ENCODE data around the gene SIPA1L3.
A peak's percentile ranks its signal among the peaks of the same experiment; 100 is the strongest.

Gene SIPA1L3

GRCh38 chr19:38202504-38202903, 295.5 kb downstream of the SIPA1L3 start:
- no peak for DNase-seq

- no peak for DNase-seq
Measured at GRCh38 chr19:38203197-38203596, 296.2 kb downstream of the SIPA1L3 start.

- DNase-seq, result no peak
Measured at GRCh38 chr19:38204096-38204495, 297.1 kb downstream of the SIPA1L3 start.

GRCh38 chr19:38204728-38205127, 297.7 kb downstream of the SIPA1L3 start:
- DNase-seq, result no peak

- no peak for DNase-seq
Measured at GRCh38 chr19:38206006-38206745, 299.2 kb downstream of the SIPA1L3 start.

- no peak for DNase-seq
Measured at GRCh38 chr19:38206928-38207327, 299.9 kb downstream of the SIPA1L3 start.

- DNase-seq, result no peak
Measured at GRCh38 chr19:38207543-38207942, 300.5 kb downstream of the SIPA1L3 start.

- no peak for DNase-seq
Measured at GRCh38 chr19:38208571-38208970, 301.6 kb downstream of the SIPA1L3 start.

- no peak for DNase-seq
Measured at GRCh38 chr19:38209152-38209551, 302.1 kb downstream of the SIPA1L3 start.

- no peak for DNase-seq
Measured at GRCh38 chr19:38209671-38210457, 302.9 kb downstream of the SIPA1L3 start.

GRCh38 chr19:38210458-38210987, 303.5 kb downstream of the SIPA1L3 start:
- DNase-seq, result no peak

GRCh38 chr19:38211151-38211591, 304.2 kb downstream of the SIPA1L3 start:
- no peak for DNase-seq

- no peak for DNase-seq
Measured at GRCh38 chr19:38211766-38212165, 304.8 kb downstream of the SIPA1L3 start.

GRCh38 chr19:38213469-38213868, 306.5 kb downstream of the SIPA1L3 start:
- no peak for DNase-seq

- peak; percentile 96 for DNase-seq
Measured at GRCh38 chr19:38213911-38214625, 307.1 kb downstream of the SIPA1L3 start.

GRCh38 chr19:38216785-38217641, 310.0 kb downstream of the SIPA1L3 start:
- DNase-seq, result no peak

- no peak for DNase-seq
Measured at GRCh38 chr19:38218204-38218603, 311.2 kb downstream of the SIPA1L3 start.

GRCh38 chr19:38219221-38219620, 312.2 kb downstream of the SIPA1L3 start:
- DNase-seq, result no peak

- no peak for DNase-seq
Measured at GRCh38 chr19:38221421-38221820, 314.4 kb downstream of the SIPA1L3 start.

GRCh38 chr19:38221919-38222830, 315.2 kb downstream of the SIPA1L3 start:
- DNase-seq, result no peak

GRCh38 chr19:38223119-38223523, 316.1 kb downstream of the SIPA1L3 start:
- no peak for DNase-seq
